ENCODE measurements around the gene FAU.

The FAU gene

DNA sequence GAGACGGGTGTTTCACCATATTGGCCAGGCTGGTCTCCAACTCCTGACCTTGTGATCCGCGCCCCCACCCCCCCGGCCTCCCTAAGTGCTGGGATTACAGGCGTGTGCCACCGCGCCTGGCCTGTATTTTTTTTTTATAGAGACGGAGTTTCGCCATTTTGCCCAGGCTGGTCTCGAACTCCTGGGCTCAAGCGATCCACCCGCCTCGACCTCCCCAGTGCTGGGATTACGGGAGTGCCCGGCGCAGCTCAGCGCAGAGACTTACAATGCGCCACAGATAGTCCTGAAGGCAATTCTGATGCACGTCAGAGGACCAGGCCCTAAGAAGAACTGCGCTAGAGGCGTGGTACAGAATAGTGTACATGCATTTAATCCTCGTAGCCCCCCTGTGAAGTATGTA lies 26.5 kb downstream of the FAU start (continued):
- TF ChIP-seq ZNF169 (tag by site-specific recombination; IDR thresholded peaks at IDR 0.05) = no peak
- no peak for TF ChIP-seq ZNF23 (tag by site-specific recombination; IDR thresholded peaks at IDR 0.05; ENCODE audit: borderline replicate concordance)
- TF ChIP-seq, protein P1, sequence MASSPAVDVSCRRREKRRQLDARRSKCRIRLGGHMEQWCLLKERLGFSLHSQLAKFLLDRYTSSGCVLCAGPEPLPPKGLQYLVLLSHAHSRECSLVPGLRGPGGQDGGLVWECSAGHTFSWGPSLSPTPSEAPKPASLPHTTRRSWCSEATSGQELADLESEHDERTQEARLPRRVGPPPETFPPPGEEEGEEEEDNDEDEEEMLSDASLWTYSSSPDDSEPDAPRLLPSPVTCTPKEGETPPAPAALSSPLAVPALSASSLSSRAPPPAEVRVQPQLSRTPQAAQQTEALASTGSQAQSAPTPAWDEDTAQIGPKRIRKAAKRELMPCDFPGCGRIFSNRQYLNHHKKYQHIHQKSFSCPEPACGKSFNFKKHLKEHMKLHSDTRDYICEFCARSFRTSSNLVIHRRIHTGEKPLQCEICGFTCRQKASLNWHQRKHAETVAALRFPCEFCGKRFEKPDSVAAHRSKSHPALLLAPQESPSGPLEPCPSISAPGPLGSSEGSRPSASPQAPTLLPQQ (tag by site-specific recombination; IDR thresholded peaks at IDR 0.05) = no peak
- TF ChIP-seq ZNF423 (tag by site-specific recombination; IDR thresholded peaks at IDR 0.05) = no peak
- TF ChIP-seq, protein P2, sequence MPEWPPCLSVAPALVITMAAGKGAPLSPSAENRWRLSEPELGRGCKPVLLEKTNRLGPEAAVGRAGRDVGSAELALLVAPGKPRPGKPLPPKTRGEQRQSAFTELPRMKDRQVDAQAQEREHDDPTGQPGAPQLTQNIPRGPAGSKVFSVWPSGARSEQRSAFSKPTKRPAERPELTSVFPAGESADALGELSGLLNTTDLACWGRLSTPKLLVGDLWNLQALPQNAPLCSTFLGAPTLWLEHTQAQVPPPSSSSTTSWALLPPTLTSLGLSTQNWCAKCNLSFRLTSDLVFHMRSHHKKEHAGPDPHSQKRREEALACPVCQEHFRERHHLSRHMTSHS (tag by site-specific recombination; IDR thresholded peaks at IDR 0.05) = no peak
- no peak for TF ChIP-seq ZNF560 (tag by site-specific recombination; IDR thresholded peaks at IDR 0.05; ENCODE audit: borderline replicate concordance)
- no peak for TF ChIP-seq ZBTB7A (tag by site-specific recombination; IDR thresholded peaks at IDR 0.05; ENCODE audit: low read depth)
- no peak for TF ChIP-seq ZSCAN16 (tag by site-specific recombination; IDR thresholded peaks at IDR 0.05)
- no peak for TF ChIP-seq HOXA7 (CRISPR knock-in tag; IDR thresholded peaks at IDR 0.05; ENCODE audit: borderline replicate concordance)
- no peak for TF ChIP-seq ZBTB21 (tag by site-specific recombination; IDR thresholded peaks at IDR 0.05)

DNA sequence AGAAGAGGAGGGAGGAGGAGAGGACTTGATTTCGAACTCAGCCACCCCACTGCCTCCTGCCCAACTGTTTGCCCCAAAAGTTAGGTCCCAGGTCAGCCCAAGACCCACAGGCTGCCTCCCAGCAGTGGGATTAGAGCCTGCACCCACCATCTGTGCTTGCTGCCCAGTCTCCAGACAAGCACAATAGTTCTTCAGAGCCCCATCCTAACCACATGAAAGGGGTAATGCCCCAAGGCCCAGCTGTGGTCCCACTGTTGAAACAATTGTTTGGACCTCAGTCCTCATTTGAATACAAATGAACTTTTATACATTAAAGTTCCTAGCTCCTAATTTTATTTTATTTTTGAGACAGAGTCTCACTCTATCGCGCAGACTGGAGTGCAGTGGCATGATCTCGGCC lies 31.3 kb downstream of the FAU start:
- no peaks in the 10 kb centered on the region for H3K9me3 ChIP-seq (ENCODE audit: control insufficient read depth, insufficient read depth, low read depth, low read length)

More for the DNA sequence above, 31.3 kb downstream of the FAU start:
- POLR2A ChIA-PET = interaction anchor here (1.0 to 1.2 kb wide), 2 partner anchors 20 to 312 kb away, joined by 3 read pairs; partner anchors contain the start of gene SF1
- CTCF ChIA-PET = interaction anchor here (0.5 to 1.1 kb wide), 3 partner anchors 8 to 20 kb away, joined by 3 to 5 read pairs (median 3); no protein-coding TSS in a partner anchor
- Histone ChIP-seq H3K4me3 (ENCODE audit: low read depth, low read length) (no peak overlapping the region), H3K27ac (ENCODE audit: extremely low read depth, low read depth, low read length) (no peak overlapping the region), H3K36me3 (ENCODE audit: control insufficient read depth in 2 of 2, insufficient read depth in 1 of 2, low read length in 2 of 2) (peaks cover 0 to 42% of the 10 kb centered on the region in 2 experiments; a peak in 1 of 3 replicates), H3K4me1 (ENCODE audit: control insufficient read depth, insufficient read depth, low read length) (no peaks in the 10 kb centered on the region)
- TF ChIP-seq, protein P3, sequence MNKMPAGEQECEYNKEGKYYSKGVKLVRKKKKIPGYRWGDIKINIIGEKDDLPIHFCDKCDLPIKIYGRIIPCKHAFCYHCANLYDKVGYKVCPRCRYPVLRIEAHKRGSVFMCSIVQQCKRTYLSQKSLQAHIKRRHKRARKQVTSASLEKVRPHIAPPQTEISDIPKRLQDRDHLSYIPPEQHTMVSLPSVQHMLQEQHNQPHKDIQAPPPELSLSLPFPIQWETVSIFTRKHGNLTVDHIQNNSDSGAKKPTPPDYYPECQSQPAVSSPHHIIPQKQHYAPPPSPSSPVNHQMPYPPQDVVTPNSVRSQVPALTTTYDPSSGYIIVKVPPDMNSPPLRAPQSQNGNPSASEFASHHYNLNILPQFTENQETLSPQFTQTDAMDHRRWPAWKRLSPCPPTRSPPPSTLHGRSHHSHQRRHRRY (tag by site-specific recombination; IDR thresholded peaks at IDR 0.05) = no peak
- no peak for TF ChIP-seq ZNF585B (tag by site-specific recombination; IDR thresholded peaks at IDR 0.05)
- no peak for TF ChIP-seq ZNF423 (tag by site-specific recombination; IDR thresholded peaks at IDR 0.05)
- TF ChIP-seq BCL11A (tag by site-specific recombination; IDR thresholded peaks at IDR 0.05; ENCODE audit: low read depth) = no peak
- TF ChIP-seq ZNF670 (tag by site-specific recombination; IDR thresholded peaks at IDR 0.05; ENCODE audit: low read depth) = no peak
- TF ChIP-seq, protein P1 (tag by site-specific recombination; IDR thresholded peaks at IDR 0.05) = no peak
- TF ChIP-seq, protein P4, sequence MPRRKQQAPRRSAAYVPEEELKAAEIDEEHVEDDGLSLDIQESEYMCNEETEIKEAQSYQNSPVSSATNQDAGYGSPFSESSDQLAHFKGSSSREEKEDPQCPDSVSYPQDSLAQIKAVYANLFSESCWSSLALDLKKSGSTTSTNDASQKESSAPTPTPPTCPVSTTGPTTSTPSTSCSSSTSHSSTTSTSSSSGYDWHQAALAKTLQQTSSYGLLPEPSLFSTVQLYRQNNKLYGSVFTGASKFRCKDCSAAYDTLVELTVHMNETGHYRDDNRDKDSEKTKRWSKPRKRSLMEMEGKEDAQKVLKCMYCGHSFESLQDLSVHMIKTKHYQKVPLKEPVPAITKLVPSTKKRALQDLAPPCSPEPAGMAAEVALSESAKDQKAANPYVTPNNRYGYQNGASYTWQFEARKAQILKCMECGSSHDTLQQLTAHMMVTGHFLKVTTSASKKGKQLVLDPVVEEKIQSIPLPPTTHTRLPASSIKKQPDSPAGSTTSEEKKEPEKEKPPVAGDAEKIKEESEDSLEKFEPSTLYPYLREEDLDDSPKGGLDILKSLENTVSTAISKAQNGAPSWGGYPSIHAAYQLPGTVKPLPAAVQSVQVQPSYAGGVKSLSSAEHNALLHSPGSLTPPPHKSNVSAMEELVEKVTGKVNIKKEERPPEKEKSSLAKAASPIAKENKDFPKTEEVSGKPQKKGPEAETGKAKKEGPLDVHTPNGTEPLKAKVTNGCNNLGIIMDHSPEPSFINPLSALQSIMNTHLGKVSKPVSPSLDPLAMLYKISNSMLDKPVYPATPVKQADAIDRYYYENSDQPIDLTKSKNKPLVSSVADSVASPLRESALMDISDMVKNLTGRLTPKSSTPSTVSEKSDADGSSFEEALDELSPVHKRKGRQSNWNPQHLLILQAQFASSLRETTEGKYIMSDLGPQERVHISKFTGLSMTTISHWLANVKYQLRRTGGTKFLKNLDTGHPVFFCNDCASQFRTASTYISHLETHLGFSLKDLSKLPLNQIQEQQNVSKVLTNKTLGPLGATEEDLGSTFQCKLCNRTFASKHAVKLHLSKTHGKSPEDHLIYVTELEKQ (tag by site-specific recombination; IDR thresholded peaks at IDR 0.05; ENCODE audit: borderline replicate concordance) = no peak
- TF ChIP-seq ZNF521 (tag by site-specific recombination; IDR thresholded peaks at IDR 0.05) = no peak
- TF ChIP-seq, protein P5, sequence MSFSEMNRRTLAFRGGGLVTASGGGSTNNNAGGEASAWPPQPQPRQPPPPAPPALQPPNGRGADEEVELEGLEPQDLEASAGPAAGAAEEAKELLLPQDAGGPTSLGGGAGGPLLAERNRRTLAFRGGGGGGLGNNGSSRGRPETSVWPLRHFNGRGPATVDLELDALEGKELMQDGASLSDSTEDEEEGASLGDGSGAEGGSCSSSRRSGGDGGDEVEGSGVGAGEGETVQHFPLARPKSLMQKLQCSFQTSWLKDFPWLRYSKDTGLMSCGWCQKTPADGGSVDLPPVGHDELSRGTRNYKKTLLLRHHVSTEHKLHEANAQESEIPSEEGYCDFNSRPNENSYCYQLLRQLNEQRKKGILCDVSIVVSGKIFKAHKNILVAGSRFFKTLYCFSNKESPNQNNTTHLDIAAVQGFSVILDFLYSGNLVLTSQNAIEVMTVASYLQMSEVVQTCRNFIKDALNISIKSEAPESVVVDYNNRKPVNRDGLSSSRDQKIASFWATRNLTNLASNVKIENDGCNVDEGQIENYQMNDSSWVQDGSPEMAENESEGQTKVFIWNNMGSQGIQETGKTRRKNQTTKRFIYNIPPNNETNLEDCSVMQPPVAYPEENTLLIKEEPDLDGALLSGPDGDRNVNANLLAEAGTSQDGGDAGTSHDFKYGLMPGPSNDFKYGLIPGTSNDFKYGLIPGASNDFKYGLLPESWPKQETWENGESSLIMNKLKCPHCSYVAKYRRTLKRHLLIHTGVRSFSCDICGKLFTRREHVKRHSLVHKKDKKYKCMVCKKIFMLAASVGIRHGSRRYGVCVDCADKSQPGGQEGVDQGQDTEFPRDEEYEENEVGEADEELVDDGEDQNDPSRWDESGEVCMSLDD (tag by site-specific recombination; IDR thresholded peaks at IDR 0.05) = no peak
- TF ChIP-seq ZNF157 (tag by site-specific recombination; IDR thresholded peaks at IDR 0.05) = no peak
- no peak for TF ChIP-seq ZBTB48 (tag by site-specific recombination; IDR thresholded peaks at IDR 0.05)
- TF ChIP-seq, protein P6, sequence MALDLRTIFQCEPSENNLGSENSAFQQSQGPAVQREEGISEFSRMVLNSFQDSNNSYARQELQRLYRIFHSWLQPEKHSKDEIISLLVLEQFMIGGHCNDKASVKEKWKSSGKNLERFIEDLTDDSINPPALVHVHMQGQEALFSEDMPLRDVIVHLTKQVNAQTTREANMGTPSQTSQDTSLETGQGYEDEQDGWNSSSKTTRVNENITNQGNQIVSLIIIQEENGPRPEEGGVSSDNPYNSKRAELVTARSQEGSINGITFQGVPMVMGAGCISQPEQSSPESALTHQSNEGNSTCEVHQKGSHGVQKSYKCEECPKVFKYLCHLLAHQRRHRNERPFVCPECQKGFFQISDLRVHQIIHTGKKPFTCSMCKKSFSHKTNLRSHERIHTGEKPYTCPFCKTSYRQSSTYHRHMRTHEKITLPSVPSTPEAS (tag by site-specific recombination; IDR thresholded peaks at IDR 0.05) = no peak
- no peak for TF ChIP-seq YY2 (tag by site-specific recombination; IDR thresholded peaks at IDR 0.05)

All from HEK293 (cell line).